HepG2 (cell line): ENCODE data around the gene SCUBE2. TPM values are rescaled to one million over a fixed set of nuclear protein-coding genes. Genes with fewer than 3 reads are reported as not detected.
A peak's percentile ranks its signal among the peaks of the same experiment; 100 is the strongest.

Source experiments
- ARID5B ChIP-seq: IDR thresholded peaks from 2 replicates; pipeline ENCODE4 v1.4.0; 2020; ENCODE audit warnings: mild to moderate bottlenecking, missing genetic modification reagents
- BRCA1 ChIP-seq: sonication (generic); formaldehyde crosslinking; IDR thresholded peaks from 2 replicates; pipeline ENCODE4 v1.4.0; 2020; ENCODE audit warnings: missing genetic modification reagents
- HNF1B ChIP-seq: sonication (generic); formaldehyde crosslinking; IDR thresholded peaks from 2 replicates; pipeline ENCODE4 v1.5.1; 2020; ENCODE audit warnings: mild to moderate bottlenecking, moderate library complexity, missing genetic modification reagents
- HOMEZ ChIP-seq: IDR thresholded peaks from 2 replicates; pipeline ENCODE4 v1.6.1; 2016; ENCODE audit warnings: low read depth
- KAT8 ChIP-seq: IDR thresholded peaks from 2 replicates; pipeline ENCODE4 v1.6.1; 2016; ENCODE audit warnings: missing genetic modification reagents, missing compliant biosample characterization
- NR2F1 ChIP-seq, 2 experiments: fragments of 450-650 bp in 1 of 2; formaldehyde crosslinking in 1 of 2; IDR thresholded peaks; 2 replicates each; pipeline versions ENCODE4 v1.5.0 to v1.6.1; 2016 to 2020; ENCODE audit warnings: mild to moderate bottlenecking in 1 of 2, missing compliant biosample characterization in 1 of 2, missing genetic modification reagents in 1 of 2, moderate library complexity in 1 of 2
- RARA ChIP-seq: IDR thresholded peaks from 2 replicates; pipeline ENCODE4 v1.6.1; 2016; ENCODE audit warnings: missing genetic modification reagents, missing compliant biosample characterization
- REXO4 ChIP-seq: sonication (generic); formaldehyde crosslinking; IDR thresholded peaks from 2 replicates; pipeline ENCODE4 v1.8.0; 2022; ENCODE audit warnings: missing genetic modification reagents, mild to moderate bottlenecking, borderline replicate concordance
- SKI ChIP-seq: fragments of 450-650 bp; IDR thresholded peaks from one replicate; pipeline ENCODE4 v1.6.1; 2018; ENCODE audit warnings: mild to moderate bottlenecking; ENCODE audit not compliant: partially characterized antibody
- SOX6 ChIP-seq, 2 experiments: fragments of 450-650 bp in 1 of 2; sonication (generic) in 1 of 2; formaldehyde crosslinking in 1 of 2; IDR thresholded peaks; 2 replicates each; pipeline versions ENCODE4 v1.4.0 to v1.6.1; 2017 to 2020; ENCODE audit warnings: antibody characterized with exemption in 1 of 2, mild to moderate bottlenecking in 1 of 2, missing genetic modification reagents in 1 of 2
- SPEN ChIP-seq: sonication (generic); formaldehyde crosslinking; IDR thresholded peaks from 2 replicates; pipeline ENCODE4 v1.5.1; 2020; ENCODE audit warnings: low read depth, mild to moderate bottlenecking, missing genetic modification reagents
- TEAD3 ChIP-seq: optimal IDR thresholded peaks from 2 replicates; pipeline ENCODE3; 2016; ENCODE audit warnings: borderline replicate concordance
- XRCC5 ChIP-seq: fragments of 200-400 bp; formaldehyde crosslinking; optimal IDR thresholded peaks from 2 replicates; pipeline ENCODE3; 2017; ENCODE audit warnings: mild to moderate bottlenecking, low read length
- ZFAT ChIP-seq: sonication (generic); formaldehyde crosslinking; conservative IDR thresholded peaks from 2 replicates; pipeline ENCODE4 v1.8.1; 2023; ENCODE audit warnings: missing genetic modification reagents, inconsistent platforms
- ZNF143 ChIP-seq: sonication (generic); formaldehyde crosslinking; IDR thresholded peaks from 2 replicates; pipeline ENCODE4 v1.4.0; 2020; ENCODE audit warnings: missing genetic modification reagents
- ZNF230 ChIP-seq: sonication (generic); formaldehyde crosslinking; IDR thresholded peaks from 2 replicates; pipeline ENCODE4 v1.4.0; 2020; ENCODE audit warnings: mild to moderate bottlenecking, missing genetic modification reagents
- ZNF354B ChIP-seq: sonication (generic); formaldehyde crosslinking; IDR thresholded peaks from 2 replicates; pipeline ENCODE4 v1.8.0; 2022; ENCODE audit warnings: mild to moderate bottlenecking, missing genetic modification reagents
- ZNF607 ChIP-seq: sonication (generic); formaldehyde crosslinking; IDR thresholded peaks from 2 replicates; pipeline ENCODE4 v1.5.1; 2020; ENCODE audit warnings: missing genetic modification reagents, mild to moderate bottlenecking, borderline replicate concordance
- ZNF776 ChIP-seq: sonication (generic); formaldehyde crosslinking; IDR thresholded peaks from 2 replicates; pipeline ENCODE4 v1.4.0; 2020; ENCODE audit warnings: mild to moderate bottlenecking, missing genetic modification reagents
- polyA plus RNA-seq, 8 experiments: library from polyadenylated mRNA; depleted of rRNA in 3 of 8; stranded (reverse) in 7 of 8; unstranded in 1 of 8; fragments of >200 nt; fragmentation: Illumina TruSeq in 4 of 8; extraction: Trizol in 4 of 8; gene quantifications; 2 replicates each; pipeline versions ENCODE4 v1.2.1 to v1.2.3, GENCODE V29; 2011 to 2016; ENCODE audit warnings: low read depth in 4 of 8, missing spikeins in 1 of 8, mixed read lengths in 1 of 8; ENCODE audit not compliant: insufficient read depth in 1 of 8
- total RNA-seq, 5 experiments: library from RNA; depleted of rRNA; stranded (reverse); fragments of >200 nt; fragmentation: Illumina TruSeq; extraction: Trizol; gene quantifications; 2 replicates each; pipeline ENCODE4 v1.2.3, GENCODE V29; 2016; ENCODE audit warnings: low read depth in 1 of 5
- TF ChIP-seq, protein P1 (sequence below): sonication (generic); formaldehyde crosslinking; conservative IDR thresholded peaks from 2 replicates; pipeline ENCODE4 v1.4.0; 2020; ENCODE audit warnings: missing genetic modification reagents

SCUBE2 gene
- total and polyA plus RNA-seq, 2 of the 13 experiments (the other 11 are each of a cell fraction or from before 2014, with no cell fraction given): 0.09 TPM; not detected in 1

DNA sequence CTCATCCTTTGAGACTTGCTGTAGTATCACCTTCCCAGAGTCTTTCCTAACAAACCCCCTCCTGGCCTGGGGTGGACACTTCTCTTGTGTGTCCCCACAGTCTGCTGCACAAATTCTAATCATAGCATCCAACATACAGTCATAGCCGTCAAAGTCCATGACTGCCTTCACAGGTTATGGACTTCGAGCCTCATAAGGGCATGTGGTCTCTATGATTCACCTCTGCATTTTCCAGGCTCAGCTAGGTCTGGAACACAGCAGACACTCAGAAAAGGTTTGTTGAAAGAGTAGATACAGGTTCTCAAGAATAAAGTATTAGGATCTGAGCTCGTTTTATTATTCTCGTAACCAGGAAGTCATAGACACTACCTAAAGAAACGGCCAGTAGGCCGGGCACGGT is 13.2 kb upstream of the SCUBE2 start (continued):
- TF ChIP-seq ARID5B (CRISPR knock-in tag): peak; percentile 43; the same call in 1 of the 2 replicates
- peak in 1 of 2 experiments; percentile 45; a peak in 1 of 4 replicates for TF ChIP-seq NR2F1 (CRISPR knock-in tag; IDR thresholded peaks at IDR 0.05)
- no peak for TF ChIP-seq BRCA1 (CRISPR knock-in tag)
- TF ChIP-seq ZNF143 (CRISPR knock-in tag): no peak
- TF ChIP-seq TEAD3 (CRISPR knock-in tag): peak; percentile 63
- TF ChIP-seq SOX6 (IDR thresholded peaks at IDR 0.05): no peak
- no peak for TF ChIP-seq SOX6 (CRISPR knock-in tag; IDR thresholded peaks at IDR 0.05)
- TF ChIP-seq ZFAT (CRISPR knock-in tag): no peak
- peak; percentile 28 for TF ChIP-seq XRCC5
- TF ChIP-seq ZNF230: no peak
- TF ChIP-seq HNF1B (CRISPR knock-in tag): peak; percentile 53; the same call in 1 of the 2 replicates
- TF ChIP-seq RARA (CRISPR knock-in tag): 0 out of 2 replicates have a peak, but pooled peaks have one; percentile 36
- 0 out of 2 replicates have a peak, but pooled peaks have one; percentile 51 for TF ChIP-seq HOMEZ
- no peak for TF ChIP-seq ZNF776 (CRISPR knock-in tag)
- TF ChIP-seq SKI: peak; percentile 30
- TF ChIP-seq, protein P1, sequence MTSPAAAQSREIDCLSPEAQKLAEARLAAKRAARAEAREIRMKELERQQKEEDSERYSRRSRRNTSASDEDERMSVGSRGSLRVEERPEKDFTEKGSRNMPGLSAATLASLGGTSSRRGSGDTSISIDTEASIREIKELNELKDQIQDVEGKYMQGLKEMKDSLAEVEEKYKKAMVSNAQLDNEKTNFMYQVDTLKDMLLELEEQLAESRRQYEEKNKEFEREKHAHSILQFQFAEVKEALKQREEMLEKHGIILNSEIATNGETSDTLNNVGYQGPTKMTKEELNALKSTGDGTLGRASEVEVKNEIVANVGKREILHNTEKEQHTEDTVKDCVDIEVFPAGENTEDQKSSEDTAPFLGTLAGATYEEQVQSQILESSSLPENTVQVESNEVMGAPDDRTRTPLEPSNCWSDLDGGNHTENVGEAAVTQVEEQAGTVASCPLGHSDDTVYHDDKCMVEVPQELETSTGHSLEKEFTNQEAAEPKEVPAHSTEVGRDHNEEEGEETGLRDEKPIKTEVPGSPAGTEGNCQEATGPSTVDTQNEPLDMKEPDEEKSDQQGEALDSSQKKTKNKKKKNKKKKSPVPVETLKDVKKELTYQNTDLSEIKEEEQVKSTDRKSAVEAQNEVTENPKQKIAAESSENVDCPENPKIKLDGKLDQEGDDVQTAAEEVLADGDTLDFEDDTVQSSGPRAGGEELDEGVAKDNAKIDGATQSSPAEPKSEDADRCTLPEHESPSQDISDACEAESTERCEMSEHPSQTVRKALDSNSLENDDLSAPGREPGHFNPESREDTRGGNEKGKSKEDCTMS (CRISPR knock-in tag): no peak
- TF ChIP-seq ZNF354B: no peak
- TF ChIP-seq ZNF607 (CRISPR knock-in tag): peak; percentile 34; the same call in 1 of the 2 replicates
- TF ChIP-seq REXO4 (CRISPR knock-in tag): no peak
- peak; percentile 42; the same call in 1 of the 2 replicates for TF ChIP-seq SPEN
- TF ChIP-seq KAT8 (CRISPR knock-in tag): no peak
